NOMO-1 (cell line): ENCODE measurements around the gene SERPINE2.
"Not testable (repeated sequence)": the region's sequence is repeated elsewhere in the genome, so short reads cannot be mapped to it uniquely, and the experiment has no call there.

Source experiments
- DNase-seq, 2 experiments: peaks; one replicate each; lab custom pipeline; 2025; ENCODE audit not compliant: unreplicated experiment in 2 of 2; lab: John Stamatoyannopoulos, UW

Gene SERPINE2

GRCh38 chr2:223944703-223945531 is 94.2 kb downstream of the SERPINE2 start, which contains the start of gene WDFY1:
TSS of gene WDFY1 (minus strand) at chr2:223945335. CDS start at chr2:223945284, 51 bp downstream.
- peak; percentile 82 to 90 for DNase-seq

GRCh38 chr2:223944166-223944702 is 94.9 kb downstream of the SERPINE2 start:
- peak; percentile 20 to 40 for DNase-seq

- DNase-seq: peak in 1 of 2 experiments; percentile 32
Measured at GRCh38 chr2:223943561-223944008, 95.5 kb downstream of the SERPINE2 start.

- DNase-seq: no peak
Measured at GRCh38 chr2:223943135-223943534, 96.0 kb downstream of the SERPINE2 start.

GRCh38 chr2:223941579-223942277 is 97.4 kb downstream of the SERPINE2 start:
- no peak for DNase-seq

- not testable (repeated sequence) for DNase-seq
Measured at GRCh38 chr2:223939438-223939837, 99.6 kb downstream of the SERPINE2 start.

- no peak for DNase-seq
Measured at GRCh38 chr2:223937535-223937934, 101.6 kb downstream of the SERPINE2 start.

GRCh38 chr2:223936862-223937326 is 102.2 kb downstream of the SERPINE2 start:
- no peak for DNase-seq

GRCh38 chr2:223935459-223936125 is 103.5 kb downstream of the SERPINE2 start:
- DNase-seq: no peak

- no peak for DNase-seq
Measured at GRCh38 chr2:223934870-223935269, 104.2 kb downstream of the SERPINE2 start.

- DNase-seq: no peak
Measured at GRCh38 chr2:223932816-223933800, 106.0 kb downstream of the SERPINE2 start.

GRCh38 chr2:223930103-223930976 is 108.7 kb downstream of the SERPINE2 start:
- DNase-seq: peak in 1 of 2 experiments; percentile 13

- DNase-seq: peak; percentile 25 to 52
Measured at GRCh38 chr2:223929571-223930102, 109.4 kb downstream of the SERPINE2 start.

GRCh38 chr2:223928113-223929006 is 110.7 kb downstream of the SERPINE2 start:
- DNase-seq: no peak

GRCh38 chr2:223925106-223925505 is 114.0 kb downstream of the SERPINE2 start:
- DNase-seq: peak; percentile 9 to 45
